ENCODE results near the gene ENTHD1.

Gene ENTHD1

DNA sequence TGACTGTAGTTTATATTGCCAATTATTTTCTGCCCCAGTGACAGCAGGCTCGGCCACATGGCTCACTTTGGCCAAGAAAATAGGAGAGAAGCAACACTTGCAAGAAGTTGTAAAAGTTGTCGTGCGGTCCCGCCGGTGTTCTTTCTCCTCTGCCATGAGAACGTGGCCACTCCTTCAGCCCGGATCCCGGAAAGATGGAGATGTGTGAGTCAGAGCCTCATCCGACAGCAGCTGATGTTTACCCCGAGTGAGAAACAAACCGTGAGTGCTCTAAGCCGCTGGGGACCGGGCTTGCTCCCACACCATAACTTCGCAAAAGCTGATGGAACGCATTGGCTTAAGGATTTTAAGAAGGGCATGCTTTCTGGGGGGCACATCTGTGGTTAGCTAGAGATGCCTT, 166.0 kb downstream of the ENTHD1 start:
- DNase-seq: no peak

DNA sequence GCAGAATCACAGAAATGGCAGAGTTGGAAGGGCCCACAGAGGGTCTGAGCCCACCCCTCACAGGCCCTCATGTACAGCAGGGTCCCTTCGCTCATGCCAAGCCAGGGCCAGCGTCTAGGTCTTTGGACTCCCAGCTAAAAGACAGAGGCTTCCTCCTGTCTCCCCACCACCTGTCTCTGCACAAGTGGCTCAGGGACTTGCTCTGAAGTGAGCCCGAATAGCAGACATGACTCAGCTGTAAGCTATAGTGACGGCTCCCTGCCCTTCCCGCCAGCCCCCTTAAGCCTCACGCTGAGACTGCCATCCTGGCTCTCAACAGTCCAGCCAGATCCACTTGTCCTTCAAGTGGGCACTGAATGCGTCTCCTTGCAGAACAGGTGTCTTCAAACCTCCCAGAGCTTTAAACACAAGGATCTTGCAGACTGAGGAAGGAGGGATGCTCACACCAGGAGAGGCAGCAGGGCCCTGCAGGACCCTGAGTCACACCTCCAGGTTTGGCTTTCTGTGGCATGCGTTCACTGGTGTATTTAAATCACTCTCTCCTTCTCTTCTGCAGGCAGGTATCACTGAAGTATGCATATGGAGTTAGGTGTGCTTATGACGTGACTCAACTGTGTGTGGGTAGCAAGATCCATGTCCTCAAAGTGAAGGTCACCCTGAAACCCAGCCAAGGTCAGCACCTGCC, 168.1 kb downstream of the ENTHD1 start:
- no peak for DNase-seq

DNA sequence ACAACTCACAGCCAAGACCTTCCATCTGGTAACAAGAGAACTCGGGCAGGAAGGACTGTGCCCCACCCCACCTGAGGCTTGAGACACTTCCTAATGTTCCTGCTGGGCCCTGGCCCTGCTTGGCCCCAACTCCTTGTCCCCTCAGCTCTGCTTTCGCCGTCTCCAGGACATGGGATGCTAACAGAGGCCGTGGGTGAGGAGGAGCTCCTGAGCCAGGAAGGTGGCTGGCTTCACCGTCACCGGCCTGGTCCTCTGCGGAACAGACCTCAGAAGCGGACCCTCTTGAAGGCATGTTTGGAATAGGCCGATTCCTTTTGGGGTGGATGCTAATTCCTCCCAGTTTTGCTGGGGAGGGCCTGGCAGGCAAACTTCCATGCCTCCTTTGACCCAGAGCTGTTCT, 168.7 kb downstream of the ENTHD1 start:
- no peak for DNase-seq

DNA sequence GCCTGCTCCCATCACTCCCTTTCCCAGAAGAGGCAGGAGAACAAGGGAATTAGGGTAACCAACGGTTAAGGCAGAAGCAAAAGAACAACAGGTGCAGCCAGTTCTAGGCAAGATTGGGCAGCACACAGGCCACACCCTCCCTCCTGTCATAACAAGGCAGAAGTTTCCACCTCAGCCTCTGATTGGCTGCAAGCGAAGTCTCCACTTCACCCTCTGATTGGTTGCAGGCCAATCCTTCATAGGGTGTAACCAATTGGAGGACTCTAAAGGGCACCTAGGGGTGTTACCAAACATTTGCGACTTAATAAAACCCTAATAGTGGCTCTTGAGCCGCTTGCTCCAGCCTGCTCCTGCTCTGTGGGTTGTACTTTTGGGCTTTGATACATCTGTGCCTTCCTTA, 169.2 kb downstream of the ENTHD1 start:
- DNase-seq: no peak

DNA sequence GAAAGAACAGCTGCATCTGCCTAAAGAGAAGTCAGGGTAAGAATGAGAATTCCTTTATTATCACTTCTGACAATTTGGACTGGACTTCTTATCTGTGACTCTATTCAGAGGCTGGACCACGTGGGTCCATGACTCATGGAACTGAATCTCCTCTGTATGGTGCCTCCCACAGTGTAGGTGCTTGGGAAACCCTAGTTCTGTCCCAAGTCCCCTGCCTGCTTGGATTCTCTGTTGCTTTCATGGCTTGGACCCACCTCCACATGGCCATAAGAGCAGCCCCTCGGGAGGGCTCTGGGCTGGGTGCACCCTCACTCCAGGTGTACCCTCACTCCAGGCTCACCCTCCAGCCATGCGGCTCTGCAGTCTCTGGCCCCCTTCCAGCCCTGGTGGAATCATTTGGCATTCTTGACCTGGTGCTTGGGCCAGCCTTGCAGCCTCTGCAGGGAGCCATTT, 169.6 kb downstream of the ENTHD1 start:
- no peak for DNase-seq

DNA sequence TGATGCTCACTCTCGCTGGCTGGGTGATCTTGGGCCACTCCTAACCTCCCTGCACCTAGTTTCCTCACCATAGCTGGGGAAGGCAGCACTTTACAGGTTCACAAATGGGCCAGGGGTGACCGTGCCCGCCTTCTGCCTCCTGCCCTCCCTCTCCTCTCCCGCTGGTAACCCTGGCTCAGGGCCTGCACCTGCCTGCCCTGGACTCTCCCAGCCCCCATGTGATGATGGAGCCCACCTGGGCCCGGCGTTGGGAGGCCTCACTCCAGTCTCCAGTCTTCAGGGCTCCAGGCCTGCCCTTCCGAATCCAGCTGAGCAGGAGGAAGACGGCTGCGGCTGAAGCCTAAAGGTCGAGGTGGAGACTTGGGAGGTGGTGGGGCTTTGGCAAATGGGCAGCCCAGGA, 170.1 kb downstream of the ENTHD1 start:
- DNase-seq: no peak

DNA sequence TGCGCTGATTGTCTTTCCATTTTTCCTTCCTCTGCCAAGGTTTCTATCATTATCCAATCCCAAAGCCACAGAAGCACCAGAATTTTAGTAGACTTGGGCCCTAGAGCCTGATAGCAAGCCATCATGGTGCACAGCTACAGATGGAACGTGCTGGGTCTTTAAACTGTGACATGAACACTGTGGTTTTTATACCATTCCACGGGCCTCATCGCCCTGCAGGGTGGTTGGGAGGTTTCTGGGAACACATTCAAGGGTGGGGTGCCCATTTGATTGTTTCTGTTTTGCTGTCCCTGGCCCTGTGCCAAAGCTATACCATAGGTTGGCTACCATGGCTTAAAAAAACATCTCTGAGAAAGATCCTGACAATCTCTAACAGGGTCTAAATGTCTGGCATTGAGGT, 171.1 kb downstream of the ENTHD1 start:
- DNase-seq: no peak

DNA sequence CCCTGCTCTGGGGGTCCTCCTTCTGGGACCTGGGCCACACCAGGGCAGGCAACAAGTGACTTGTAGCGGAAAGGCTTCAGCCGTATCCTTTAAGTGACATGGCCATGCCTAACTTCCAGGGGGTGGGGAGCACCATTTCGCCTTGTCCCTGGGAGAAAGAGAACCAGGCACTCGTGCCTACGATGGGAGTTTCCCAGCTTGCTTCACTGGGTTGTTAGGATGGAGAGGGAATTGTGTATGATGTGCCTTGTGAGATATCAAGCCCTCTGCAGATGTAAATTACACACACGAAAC, 171.6 kb downstream of the ENTHD1 start:
- no peak for DNase-seq

DNA sequence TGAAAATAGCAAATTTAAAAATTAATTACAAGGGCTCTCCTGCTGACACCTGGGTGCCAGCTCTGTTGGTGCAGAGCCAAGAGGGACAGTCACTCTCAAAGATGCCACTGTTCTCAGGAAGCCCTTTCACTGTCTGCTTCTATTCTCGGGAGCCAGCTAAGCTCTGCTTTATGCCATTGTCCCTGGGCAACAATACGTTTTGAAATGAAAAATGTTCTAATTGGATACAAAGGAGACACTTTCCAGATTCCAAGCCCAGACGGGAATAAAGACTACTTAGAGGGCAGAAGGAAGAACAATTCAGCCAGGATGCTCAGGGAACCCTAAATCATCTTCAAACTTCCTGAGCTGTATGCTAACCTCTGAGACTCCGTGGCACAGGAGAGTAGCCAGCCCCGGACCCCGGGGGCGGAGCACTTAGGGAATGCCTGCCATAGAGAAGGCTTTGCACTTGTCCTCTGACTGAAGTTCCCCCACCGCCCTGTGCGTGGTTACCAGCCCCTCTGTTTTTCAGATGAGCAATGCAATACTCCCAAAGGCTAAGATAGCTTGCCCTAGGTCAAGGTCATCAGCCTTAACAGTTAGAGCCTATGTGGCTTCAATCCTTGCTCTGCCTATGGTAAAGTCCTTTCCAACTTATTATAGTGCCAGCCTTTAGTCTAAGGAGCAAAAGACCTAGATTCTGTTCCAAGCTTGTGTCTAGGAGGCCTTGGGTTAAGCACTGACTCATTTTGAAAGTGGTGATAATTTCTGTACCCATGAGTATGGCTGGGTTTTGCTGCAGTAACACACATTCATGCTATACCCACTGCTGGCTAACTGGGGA, 172.1 kb downstream of the ENTHD1 start:
- no peak for DNase-seq

DNA sequence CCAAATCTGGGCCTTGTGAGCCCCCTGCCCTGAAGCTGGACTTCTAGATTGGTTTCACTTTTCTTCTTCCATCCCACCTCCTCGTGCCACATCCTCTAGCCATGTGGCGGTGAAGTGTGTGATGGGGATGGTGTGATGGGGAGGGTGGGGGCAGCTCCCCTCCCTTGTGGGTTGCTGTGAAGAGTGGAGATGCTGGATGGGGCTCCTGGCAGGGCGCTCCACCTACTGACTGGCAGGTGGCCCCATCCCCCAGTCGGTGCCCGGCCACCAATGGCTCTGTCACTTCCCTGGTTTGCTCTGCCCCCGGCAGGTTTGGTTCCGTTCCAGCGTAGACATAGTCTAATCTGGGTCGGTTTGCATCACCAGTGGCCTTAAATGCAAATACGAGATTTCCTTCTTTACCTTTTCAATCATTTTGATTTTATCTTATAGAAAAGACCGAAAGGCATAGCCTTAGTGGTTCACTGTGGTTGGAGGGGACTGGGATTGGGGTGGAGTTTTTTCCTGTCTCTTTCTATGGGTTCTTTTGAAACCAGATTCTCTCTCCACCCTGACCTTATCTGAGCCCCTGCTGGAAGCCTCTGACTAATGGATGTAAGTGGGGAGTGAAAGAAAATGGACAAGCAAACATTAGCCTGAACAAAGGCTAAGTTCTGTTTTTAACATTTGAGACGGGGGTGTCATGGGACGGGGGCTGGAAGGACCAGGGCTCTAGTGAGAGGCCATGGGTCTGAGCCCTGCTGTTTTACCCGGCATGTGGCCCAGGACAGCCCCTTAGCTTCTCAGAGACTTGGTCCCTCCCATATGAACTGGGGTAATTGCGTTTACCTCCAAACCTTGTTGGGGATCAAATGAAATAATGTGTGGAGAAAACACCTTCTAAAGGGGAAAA, 173.8 kb downstream of the ENTHD1 start:
- DNase-seq: no peak

DNA sequence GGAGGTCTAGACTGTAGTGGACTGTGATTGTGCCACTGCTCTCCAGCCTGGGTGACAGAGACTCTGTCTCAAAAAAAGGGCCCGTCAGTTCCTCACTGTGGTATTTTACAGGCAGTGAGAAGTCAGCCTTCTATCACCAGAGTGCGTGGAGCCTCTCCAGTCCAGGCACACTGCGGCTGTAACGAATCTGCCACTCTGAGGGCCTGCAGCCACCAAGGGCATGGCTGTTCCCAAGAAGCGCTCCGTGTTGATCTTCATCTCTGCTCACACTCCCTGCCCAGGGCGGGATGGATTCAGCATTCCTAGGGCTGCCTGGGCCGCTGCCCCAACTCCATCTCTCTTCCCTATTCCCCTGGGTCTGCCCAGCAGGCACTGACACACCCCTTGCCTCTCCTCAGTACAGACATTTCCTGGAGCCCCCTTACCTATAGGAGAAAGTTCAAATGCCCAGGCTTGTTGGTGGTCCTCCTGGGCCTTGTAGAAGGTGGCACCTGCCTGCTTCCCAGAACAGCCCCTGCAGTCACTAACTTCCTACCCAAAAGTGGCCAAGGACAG, 174.6 kb downstream of the ENTHD1 start:
- no peak for DNase-seq

DNA sequence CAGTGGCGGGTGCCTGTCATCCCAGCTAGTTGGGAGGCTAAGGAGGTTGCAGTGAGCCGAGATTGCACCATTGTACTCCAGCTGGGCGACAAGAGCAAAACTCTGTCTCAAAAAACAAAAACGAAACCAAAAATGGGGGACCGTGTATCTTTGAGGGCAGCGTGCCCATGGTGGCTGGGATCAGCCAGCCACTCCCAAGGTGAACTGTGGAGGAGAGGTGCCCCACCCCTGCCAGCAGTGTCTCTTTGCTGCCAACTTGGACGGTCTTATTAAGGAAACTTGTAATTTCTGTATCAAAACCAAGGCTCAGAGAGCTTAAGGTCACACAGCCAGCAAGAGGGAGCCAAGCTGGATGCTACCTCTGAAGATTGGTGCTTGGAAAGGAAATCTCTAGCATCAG, 175.4 kb downstream of the ENTHD1 start:
- no peak for DNase-seq

DNA sequence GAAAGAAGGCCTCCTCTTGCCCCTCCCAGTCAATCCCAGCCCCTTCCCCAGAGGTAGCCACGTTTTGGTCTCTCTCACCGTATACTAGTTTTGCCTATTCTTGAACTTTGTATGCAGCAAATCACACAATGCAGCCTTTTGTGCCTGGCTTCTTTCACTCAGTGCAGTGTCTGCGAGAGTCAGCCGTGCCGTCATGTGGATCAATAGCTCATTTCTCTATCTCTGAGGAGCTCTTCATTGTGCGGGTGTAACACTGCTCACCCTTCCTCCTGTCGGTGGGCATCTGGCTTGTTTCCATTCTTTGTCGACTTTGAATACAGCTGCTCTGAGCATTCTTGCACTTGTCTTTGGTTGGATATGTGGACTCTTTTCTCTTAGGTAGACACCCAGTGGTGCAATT, 176.5 kb downstream of the ENTHD1 start:
- no peak for DNase-seq

DNA sequence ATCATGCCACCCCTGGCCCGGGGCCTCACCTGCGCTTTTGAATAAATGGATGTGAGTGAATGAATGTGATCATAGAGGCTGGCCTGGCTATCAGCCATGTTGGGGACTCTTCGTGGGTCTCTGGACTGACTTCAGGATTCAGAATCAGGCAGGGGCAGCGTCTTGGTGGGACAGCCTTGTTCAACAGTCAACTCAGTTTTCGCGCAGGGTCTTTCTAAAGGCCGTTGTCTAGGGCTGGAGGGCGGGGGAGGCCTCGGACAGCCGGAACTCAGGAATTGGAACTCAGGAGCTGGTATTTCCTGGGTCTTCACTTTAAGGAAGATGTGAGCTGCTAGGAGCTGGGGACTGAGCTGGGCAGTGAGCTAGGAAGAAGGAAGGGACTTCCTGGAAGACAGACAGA, 177.0 kb downstream of the ENTHD1 start:
- DNase-seq: no peak

DNA sequence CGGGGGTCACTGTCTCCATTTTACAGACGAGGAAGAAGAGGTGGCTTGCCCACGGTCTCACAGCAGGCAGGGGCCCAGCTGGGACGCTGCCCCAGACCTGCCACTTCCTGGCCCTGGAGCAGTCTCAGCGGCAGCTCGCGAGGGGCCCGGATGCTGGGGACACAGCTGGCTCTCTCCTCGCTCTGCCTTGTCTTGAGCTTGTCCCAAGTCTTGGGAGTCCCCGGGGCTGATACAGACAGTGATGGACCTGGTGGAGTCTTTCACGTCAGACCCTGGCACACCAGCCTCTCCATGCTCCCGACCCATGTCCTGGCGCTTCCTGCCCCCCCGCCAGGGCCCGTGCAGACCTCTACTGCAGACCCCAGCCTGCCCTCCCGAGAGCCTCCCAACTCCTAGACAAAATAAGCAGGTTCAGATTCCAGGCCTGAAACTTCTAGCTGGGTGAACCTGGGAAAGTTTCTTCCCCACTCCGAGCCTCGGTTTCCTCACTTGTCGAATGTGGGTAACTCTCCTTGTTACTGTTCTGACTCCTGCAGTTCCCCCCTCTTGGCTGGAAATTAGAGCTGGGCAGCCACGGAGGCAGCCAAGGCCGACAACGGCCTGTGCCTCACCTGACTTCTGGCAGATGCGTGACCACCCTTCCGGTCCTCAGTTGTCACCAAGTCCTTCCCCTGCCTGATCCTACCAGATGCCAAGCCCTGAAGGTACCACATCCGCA, 177.6 kb downstream of the ENTHD1 start:
- DNase-seq: no peak

DNA sequence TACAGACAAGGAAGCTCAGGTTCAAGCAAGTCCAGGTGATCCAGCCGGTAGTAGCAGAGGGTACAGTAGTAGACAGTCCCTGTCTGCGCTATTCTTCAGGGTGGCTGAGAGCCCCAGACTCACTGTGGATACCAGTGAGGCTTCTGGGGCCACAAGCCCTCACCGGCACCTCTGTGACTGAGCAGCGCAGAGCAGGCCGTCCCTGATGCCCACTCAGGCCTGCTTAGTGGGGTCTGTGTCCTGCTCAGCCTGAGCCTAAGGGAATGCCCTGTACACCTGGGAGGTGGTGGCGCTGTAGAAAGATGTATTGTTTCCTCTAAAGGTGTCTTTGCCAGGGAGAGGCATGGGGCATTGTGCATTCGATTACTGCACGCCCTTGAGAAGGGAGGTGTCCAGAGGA, 179.2 kb downstream of the ENTHD1 start:
- no peak for DNase-seq

DNA sequence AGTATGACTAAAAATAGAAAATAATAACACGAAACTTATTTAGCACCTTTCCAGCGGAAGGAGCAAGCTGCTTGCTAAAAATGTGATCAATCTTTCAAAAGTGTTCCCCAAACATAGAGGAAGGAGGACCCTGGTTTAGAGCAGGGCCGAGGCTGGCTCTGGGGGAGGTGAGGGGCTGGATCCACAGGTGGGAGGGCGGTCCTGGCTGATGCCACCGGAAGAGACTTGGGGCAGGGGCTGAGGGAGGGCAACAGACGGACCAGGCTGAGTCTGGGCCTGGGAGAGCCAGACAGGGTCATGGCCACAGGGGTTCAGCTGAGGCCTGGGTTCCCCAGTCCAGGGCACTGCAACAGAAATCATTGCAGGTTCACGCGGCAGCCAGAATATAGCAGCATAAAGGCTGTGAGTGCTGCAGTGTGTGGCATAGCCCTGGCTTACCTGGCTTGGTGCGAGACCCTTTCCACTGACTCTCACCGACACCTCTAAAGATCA, 179.7 kb downstream of the ENTHD1 start:
- no peak for DNase-seq

DNA sequence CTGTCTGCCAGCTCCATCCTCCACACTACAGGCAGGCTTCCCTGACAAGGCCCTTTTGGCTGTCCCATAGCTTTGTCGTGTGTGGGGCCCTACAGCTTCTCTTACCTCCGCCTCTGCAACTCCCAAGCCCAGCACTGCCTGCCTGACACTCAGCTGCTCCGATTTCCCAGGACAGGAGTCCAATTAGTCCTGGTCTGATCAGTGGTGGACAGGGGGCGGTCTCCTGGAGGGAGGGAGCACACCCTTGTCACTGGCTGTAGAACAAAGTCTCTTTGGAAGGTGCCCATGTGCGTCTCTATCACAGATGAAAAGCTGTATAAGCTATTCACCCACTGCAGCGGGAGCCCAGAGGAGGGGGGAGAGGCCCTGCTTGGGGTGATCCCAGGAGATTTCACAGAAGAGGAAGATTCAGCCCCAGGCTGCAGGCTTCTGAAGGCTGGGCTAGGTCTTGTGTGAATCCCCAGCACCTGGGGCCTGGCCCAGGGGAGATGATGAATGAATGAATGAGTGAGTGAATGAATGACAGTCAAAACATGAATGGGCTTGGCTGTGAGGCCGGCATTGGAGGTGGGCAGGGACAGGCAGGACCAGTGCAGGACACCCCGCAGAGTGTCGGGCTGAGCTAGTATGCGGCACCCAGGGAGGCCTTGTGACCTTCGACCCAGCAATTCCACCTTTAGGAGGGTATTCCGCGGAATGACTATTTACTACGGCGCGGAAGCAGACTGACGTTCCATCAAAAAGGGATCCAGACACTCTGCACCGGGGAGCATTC, 180.6 kb downstream of the ENTHD1 start:
- DNase-seq: no peak

DNA sequence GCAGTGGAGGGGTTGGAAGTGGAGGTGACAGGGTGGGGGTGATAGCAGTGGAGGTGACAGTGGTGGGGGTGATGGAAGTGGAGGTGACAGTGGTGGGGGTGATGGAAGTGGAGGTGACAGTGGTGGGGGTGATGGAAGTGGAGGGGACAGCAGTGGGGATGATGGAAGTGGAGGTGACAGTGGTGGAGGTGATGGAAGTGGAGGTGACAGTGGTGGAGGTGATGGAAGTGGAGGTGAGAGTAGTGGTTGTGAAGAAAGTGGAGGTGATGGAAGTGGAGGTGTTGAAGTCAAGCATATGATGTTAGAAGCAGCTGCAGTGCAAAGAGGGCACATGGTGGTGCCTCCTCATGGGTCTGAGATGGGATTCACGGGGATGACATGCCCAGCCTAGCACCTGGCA, 181.5 kb downstream of the ENTHD1 start:
- DNase-seq: no peak

DNA sequence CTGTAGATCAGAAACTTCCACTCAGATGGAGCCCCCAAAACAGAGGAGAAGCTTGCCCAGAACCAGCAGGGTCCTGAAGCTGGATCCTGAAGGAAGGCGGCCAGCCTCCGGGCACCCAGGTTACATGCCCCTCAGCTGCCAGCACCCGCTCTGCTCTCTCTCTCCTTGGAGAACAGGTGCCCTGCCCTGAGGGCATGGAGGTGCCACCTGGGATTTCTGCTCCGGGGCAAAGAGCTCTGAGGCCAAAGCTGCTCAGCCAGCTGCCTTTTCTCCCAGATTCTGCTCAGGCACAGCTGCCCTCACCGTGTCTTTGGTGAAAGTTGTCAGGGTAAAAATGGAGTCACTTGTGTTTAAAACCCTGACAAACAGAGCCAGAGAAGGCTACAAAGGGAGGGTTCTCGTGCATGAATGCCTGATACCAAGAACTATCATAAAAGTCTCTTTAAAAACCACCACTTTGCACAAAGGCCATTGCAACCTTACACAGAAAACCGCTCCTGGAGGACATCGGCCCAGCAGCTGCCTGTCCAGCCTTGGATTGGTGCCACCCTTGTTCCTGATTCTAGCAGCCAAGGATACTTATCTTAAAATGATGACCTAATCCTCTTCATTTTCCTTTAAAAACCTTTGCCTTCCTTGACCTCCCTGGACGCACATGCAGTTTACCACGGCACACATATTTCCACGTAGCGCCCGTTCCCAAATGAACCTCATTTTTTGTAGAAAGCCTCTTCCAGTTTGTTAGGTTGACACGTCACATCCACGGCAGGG, 183.0 kb downstream of the ENTHD1 start:
- DNase-seq: no peak

DNA sequence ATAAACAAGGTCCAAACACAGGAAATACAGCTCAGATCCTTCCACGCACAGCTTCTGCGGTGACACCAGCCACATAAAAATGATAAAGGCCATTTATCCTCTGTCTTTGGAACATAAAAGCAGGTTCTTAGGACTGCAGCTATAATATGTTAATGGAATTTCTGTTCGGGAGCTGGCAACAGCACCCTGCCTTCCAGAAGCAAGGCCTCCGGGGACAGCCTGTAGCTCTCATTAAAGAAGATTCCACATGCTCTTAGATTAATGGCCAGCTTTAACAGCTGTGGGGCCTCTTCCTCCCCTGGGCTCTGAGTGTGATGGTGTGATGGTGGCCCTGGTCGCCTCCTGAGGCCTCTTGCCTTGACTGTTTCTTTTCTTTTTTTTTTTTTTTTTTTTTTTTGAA, 185.7 kb downstream of the ENTHD1 start:
- no peak for DNase-seq

All from activated CD4-positive, alpha-beta T cell treated with anti-CD3 and anti-CD28 coated beads, Interleukin-2, amount 50 U/mL, for 4 hours (primary cell).